MCF 10A (cell line): Measurements from ENCODE around the gene ARMC6. TPM values are rescaled to one million over a fixed set of nuclear protein-coding genes. Genes with fewer than 3 reads are reported as not detected.

ENCODE experiments used
- BruUV-seq: library from RNA; stranded (reverse); fragments of 400-500 nt; replicated peaks from 2 replicates; lab custom pipeline; 2021; lab: Mats Ljungman, UMichigan
- CTCF ChIA-PET: fragments of 300-600 bp; sonication (Branson Sonifier 250); formaldehyde crosslinking; extraction: SDS; loops from one replicate; lab custom pipeline; 2021; ENCODE audit warnings: antibody characterized with exemption, inconsistent platforms; lab: Yijun Ruan, JAX
- POLR2A ChIA-PET: fragments of 300-600, 350-650 bp; sonication (Branson Sonifier 250); formaldehyde crosslinking; extraction: SDS; loops from one replicate; lab custom pipeline; 2020; ENCODE audit warnings: antibody characterized with exemption, inconsistent platforms; lab: Yijun Ruan, JAX
- DNase-seq: peaks from one replicate; pipeline ENCODE4 v3.0.0-alpha.2; 2018; ENCODE audit not compliant: unreplicated experiment
- H3K27ac Mint-ChIP-seq: one replicate; pipeline ENCODE4 v1.8.0; 2022; ENCODE audit warnings: mild to moderate bottlenecking, low read depth, mixed read lengths; ENCODE audit not compliant: unreplicated experiment
- H3K27me3 Mint-ChIP-seq: one replicate; pipeline ENCODE4 v1.8.0; 2022; ENCODE audit warnings: mixed read lengths; ENCODE audit not compliant: insufficient read depth, unreplicated experiment
- H3K36me3 Mint-ChIP-seq: one replicate; pipeline ENCODE4 v1.8.0; 2022; ENCODE audit warnings: mild to moderate bottlenecking, moderate library complexity, mixed read lengths; ENCODE audit not compliant: insufficient read depth, unreplicated experiment
- H3K4me1 Mint-ChIP-seq: one replicate; pipeline ENCODE4 v1.8.0; 2022; ENCODE audit warnings: mixed read lengths; ENCODE audit not compliant: insufficient read depth, unreplicated experiment
- H3K4me3 Mint-ChIP-seq: one replicate; pipeline ENCODE4 v1.8.0; 2022; ENCODE audit warnings: mild to moderate bottlenecking, moderate library complexity, mixed read lengths; ENCODE audit not compliant: unreplicated experiment
- H3K9me3 Mint-ChIP-seq: one replicate; pipeline ENCODE4 v1.8.0; 2022; ENCODE audit warnings: mixed read lengths; ENCODE audit not compliant: unreplicated experiment
- intact Hi-C: fragments of 100-400 bp; cut with micrococcal nuclease; formaldehyde crosslinking; loops from 2 replicates; pipeline ENCODE4 v1.14.1; 2022
- total RNA-seq: library from RNA; stranded (reverse); gene quantifications from 2 replicates; pipeline ENCODE4 v1.2.3, GENCODE V29; 2022
- TF ChIP-seq, protein P1 (sequence below): fragments of 200-600 bp; IDR thresholded peaks from one replicate; pipeline ENCODE4 v1.8.0; 2022; ENCODE audit warnings: antibody characterized with exemption, mild to moderate bottlenecking; ENCODE audit not compliant: unreplicated experiment

ARMC6 gene
- total RNA-seq, 1 experiment from 2014 or later, result 37.1 TPM

DNA sequence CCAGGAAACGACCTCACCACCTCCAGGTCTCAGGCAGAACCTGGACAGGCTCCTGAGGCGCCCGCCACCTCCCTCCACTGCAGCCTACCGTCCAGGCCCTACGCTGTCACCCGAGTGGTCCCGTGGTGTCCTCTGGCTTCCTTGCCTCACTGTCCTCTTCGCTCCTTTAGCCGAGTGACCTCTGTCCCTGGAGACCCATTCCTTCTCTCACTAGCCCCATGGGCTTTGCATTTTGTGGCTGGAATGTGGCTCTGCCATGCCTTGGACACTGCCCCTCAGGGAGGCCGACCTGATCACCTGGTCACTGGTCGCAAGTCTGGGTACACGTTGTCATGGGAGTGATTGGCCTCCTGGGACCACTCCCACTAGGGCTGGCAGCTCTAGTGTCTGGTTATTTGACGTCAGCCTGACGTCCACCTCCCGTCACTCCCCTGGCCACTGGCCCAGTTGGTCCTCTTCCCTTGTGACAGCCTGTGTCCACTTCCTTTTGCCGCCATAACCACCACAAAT, 48.3 kb downstream of the ARMC6 start:
- intact Hi-C loops, result no loop called here
- ChIA-PET POLR2A (no interaction called here), CTCF (no interaction called here)
- no peak for DNase-seq
- Mint-ChIP-seq H3K4me1 (no peaks in the 10 kb centered on the region), H3K27me3 (no peaks in the 10 kb centered on the region), H3K4me3 (no peak overlapping the region), H3K27ac (no peak overlapping the region), H3K9me3 (no peaks in the 10 kb centered on the region), H3K36me3 (no peaks in the 10 kb centered on the region)
- TF ChIP-seq, protein P1, sequence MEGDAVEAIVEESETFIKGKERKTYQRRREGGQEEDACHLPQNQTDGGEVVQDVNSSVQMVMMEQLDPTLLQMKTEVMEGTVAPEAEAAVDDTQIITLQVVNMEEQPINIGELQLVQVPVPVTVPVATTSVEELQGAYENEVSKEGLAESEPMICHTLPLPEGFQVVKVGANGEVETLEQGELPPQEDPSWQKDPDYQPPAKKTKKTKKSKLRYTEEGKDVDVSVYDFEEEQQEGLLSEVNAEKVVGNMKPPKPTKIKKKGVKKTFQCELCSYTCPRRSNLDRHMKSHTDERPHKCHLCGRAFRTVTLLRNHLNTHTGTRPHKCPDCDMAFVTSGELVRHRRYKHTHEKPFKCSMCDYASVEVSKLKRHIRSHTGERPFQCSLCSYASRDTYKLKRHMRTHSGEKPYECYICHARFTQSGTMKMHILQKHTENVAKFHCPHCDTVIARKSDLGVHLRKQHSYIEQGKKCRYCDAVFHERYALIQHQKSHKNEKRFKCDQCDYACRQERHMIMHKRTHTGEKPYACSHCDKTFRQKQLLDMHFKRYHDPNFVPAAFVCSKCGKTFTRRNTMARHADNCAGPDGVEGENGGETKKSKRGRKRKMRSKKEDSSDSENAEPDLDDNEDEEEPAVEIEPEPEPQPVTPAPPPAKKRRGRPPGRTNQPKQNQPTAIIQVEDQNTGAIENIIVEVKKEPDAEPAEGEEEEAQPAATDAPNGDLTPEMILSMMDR, result no peak
- BruUV-seq, result no TSS peak

DNA sequence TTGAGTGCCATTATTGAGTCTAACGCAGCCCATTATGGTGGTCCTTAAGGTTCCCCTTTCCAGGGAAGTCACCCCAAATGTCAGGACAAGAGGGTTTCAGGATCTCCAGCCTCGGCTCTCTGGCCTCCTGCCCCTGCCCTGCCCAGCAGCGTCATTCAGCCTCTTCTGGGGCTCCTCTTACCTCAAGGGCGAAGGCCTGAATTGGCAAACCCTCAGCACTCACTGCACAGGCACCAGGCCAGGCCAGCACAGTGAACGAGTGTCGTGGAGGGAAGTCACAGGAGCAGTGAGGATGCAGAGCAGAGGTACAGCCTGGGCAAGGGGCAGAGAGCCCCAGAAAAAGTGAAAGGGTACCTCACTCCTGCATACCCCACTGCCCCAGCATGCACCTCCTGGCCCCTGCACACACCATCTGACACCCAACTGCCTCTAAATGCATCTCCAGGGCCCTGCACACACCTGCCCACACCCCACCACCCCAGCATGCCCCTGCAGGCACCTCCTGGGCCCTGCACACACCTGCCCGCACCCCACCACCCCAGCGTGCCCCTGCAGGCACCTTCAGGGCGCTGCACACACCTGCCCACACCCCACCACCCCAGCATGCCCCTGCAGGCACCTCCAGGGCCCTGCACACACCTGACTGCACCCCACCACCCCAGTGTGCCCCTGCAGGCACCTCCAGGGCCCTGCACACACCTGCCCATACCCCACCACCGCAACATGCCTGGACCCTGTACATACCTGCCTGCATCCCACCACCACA, 50.2 kb downstream of the ARMC6 start:
- TF ChIP-seq, protein P1, result no peak
- Mint-ChIP-seq H3K27me3 (no peaks in the 10 kb centered on the region), H3K4me3 (no peak overlapping the region), H3K9me3 (no peaks in the 10 kb centered on the region), H3K27ac (no peak overlapping the region), H3K4me1 (no peaks in the 10 kb centered on the region), H3K36me3 (no peaks in the 10 kb centered on the region)
- intact Hi-C loops, result no loop called here
- no TSS peak for BruUV-seq
- POLR2A ChIA-PET, result no interaction called here
- DNase-seq, result no peak
- CTCF ChIA-PET, result no interaction called here

DNA sequence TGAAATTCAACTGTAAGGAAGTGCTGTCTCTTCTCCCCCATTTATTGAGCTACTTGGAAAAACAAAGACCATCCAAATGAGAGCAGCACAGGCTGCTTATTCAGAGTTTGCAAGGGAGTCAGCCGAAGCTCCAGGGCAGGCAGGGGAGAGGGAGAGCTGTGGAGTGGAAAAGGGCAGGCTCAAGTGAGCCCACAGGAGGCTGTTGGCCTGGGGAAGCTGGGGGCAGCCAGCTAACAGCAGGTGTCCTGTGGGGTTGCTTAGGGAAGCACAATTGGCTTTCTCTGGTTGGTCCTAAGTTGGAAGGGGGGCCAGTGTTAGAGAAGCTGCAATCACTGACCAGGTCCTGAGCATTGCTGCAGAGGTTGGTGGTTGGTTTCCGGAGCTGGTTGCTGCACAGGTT, 54.3 kb downstream of the ARMC6 start:
- DNase-seq, result no peak
- BruUV-seq, result no TSS peak
- Mint-ChIP-seq H3K4me1 (no peaks in the 10 kb centered on the region), H3K4me3 (no peak overlapping the region), H3K27me3 (no peaks in the 10 kb centered on the region), H3K36me3 (no peaks in the 10 kb centered on the region), H3K9me3 (no peaks in the 10 kb centered on the region), H3K27ac (no peak overlapping the region)
- intact Hi-C loops, result no loop called here
- TF ChIP-seq, protein P1, result no peak
- CTCF ChIA-PET, result interaction anchor here (0.6 kb wide), 1 partner anchor 143 kb away, joined by 5 read pairs; no protein-coding TSS in a partner anchor
- POLR2A ChIA-PET, result no interaction called here

DNA sequence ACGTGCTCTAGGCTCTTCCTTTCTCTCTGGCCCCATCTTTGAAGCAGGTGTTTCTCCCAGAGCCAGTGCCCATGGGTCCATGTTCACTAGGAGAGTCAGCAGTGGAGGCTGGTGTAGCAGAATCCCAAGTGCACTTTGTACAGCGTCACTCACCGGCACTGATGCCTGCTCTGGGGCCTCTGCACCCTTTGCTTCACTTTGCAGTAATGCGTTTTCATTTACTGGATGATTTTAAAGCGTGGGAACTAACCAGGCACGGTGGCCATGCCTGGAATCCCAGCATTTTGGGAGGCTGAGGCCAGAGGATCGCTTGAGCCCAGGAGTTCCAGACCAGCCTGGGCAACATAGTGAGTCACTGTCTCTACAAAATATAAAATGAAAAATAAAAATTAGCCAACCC, 61.1 kb downstream of the ARMC6 start:
- Mint-ChIP-seq H3K36me3 (no peaks in the 10 kb centered on the region), H3K9me3 (no peaks in the 10 kb centered on the region), H3K27me3 (no peaks in the 10 kb centered on the region), H3K4me3 (no peak overlapping the region), H3K27ac (no peak overlapping the region), H3K4me1 (no peaks in the 10 kb centered on the region)
- CTCF ChIA-PET, result no interaction called here
- intact Hi-C loops, result no loop called here
- TF ChIP-seq, protein P1, result no peak
- DNase-seq, result no peak
- POLR2A ChIA-PET, result no interaction called here
- BruUV-seq, result no TSS peak
